Esophagus (tissue), 2 donors: ENCODE results near the gene SNAI3. TPM values are rescaled to one million over a fixed set of nuclear protein-coding genes. Genes with fewer than 3 reads are reported as not detected.

Experiments
- H3K27ac ChIP-seq, 2 donors: one replicate each; pipeline ENCODE4 v1.5.1; 2013; ENCODE audit warnings: low read depth in 2 of 2, mild to moderate bottlenecking in 2 of 2, inconsistent platforms in 1 of 2, low read length in 1 of 2, moderate library complexity in 1 of 2
- H3K27me3 ChIP-seq, 2 donors: one replicate each; pipeline ENCODE4 v1.6.1; 2013; ENCODE audit warnings: low read length in 2 of 2, control low read depth in 1 of 2, mild to moderate bottlenecking in 1 of 2; ENCODE audit not compliant: insufficient read depth in 2 of 2, control insufficient read depth in 1 of 2
- H3K36me3 ChIP-seq, 2 donors: one replicate each; pipeline ENCODE4 v1.6.1; 2013; ENCODE audit warnings: low read length in 1 of 2; ENCODE audit not compliant: control insufficient read depth in 2 of 2, insufficient read depth in 2 of 2
- H3K4me1 ChIP-seq, 2 donors: one replicate each; pipeline ENCODE4 v1.6.1; 2013; ENCODE audit warnings: low read length in 1 of 2; ENCODE audit not compliant: control insufficient read depth in 2 of 2, insufficient read depth in 2 of 2
- H3K4me3 ChIP-seq, 2 donors: one replicate each; pipeline ENCODE4 v1.5.1; 2013; ENCODE audit warnings: low read length in 2 of 2, mild to moderate bottlenecking in 2 of 2, low read depth in 1 of 2, moderate library complexity in 1 of 2
- H3K9me3 ChIP-seq, 2 donors: one replicate each; pipeline ENCODE4 v1.6.1; 2013; ENCODE audit warnings: mild to moderate bottlenecking in 2 of 2, low read depth in 1 of 2, low read length in 1 of 2, moderate library complexity in 1 of 2; ENCODE audit not compliant: control insufficient read depth in 2 of 2, insufficient read depth in 1 of 2
- WGBS, 2 donors: extraction: QIAGEN DNeasy Blood & Tissue Kit; methylation state at CpG; one replicate each; pipeline ENCODE4 v1.1.7; 2013; 5-methylcytosine and 5-hydroxymethylcytosine counted together
- polyA plus RNA-seq, 2 donors: library from polyadenylated mRNA; stranded (reverse); fragments of 200-250 nt; gene quantifications; one replicate each; pipeline ENCODE4 v1.2.3, GENCODE V29; 2013
- donor health status: healthy with polysubstance abuse.
- donor health status: Bipolar disorder and iron deficiency.

The SNAI3 gene
- polyA plus RNA-seq, 2 donors: 0.24 to 0.28 TPM

DNA sequence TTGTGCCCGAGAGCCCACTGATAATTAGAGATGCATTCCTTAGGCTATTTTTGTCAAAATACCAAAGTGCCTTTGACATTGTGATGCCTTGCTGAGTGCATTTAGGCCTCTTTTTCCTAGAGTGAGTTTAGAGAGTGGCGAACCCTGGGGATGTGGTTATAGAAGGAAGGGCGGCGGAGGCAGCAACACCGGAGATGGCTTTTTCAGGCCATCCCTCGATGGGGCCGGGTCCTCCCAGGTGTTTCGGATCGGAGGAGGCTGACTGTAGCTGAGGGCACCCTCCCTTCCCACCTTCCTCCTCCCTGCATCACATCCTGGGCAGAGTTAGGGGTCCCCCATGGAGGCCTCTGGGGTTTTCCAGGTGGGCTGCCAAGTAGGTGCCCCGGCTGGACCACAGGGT lies 6.6 kb upstream of the SNAI3 start:
- H3K36me3 ChIP-seq: peaks cover 0 to 9% of the 10 kb centered on the region in 2 donors
- WGBS, 2 donors: 67 to 85% methylated on average over 10 of the region's 10 CpGs
- peaks cover 0 to 3% of the 10 kb centered on the region in 2 donors for H3K27me3 ChIP-seq
- H3K27ac ChIP-seq: no peak overlapping the region
- H3K4me1 ChIP-seq: no peaks in the 10 kb centered on the region
- H3K9me3 ChIP-seq: no peaks in the 10 kb centered on the region
- no peak overlapping the region for H3K4me3 ChIP-seq

GRCh38 chr16:88691924-88692560 lies 5.7 kb upstream of the SNAI3 start:
- Histone ChIP-seq H3K36me3 (peaks cover 0 to under 1% of the 10 kb centered on the region in 2 donors), H3K9me3 (no peaks in the 10 kb centered on the region), H3K27me3 (peaks cover 0 to 3% of the 10 kb centered on the region in 2 donors), H3K4me1 (no peaks in the 10 kb centered on the region), H3K27ac (no peak overlapping the region), H3K4me3 (no peak overlapping the region)
- 54 to 57% methylated on average over 26 of the region's 26 CpGs for WGBS, 2 donors

DNA sequence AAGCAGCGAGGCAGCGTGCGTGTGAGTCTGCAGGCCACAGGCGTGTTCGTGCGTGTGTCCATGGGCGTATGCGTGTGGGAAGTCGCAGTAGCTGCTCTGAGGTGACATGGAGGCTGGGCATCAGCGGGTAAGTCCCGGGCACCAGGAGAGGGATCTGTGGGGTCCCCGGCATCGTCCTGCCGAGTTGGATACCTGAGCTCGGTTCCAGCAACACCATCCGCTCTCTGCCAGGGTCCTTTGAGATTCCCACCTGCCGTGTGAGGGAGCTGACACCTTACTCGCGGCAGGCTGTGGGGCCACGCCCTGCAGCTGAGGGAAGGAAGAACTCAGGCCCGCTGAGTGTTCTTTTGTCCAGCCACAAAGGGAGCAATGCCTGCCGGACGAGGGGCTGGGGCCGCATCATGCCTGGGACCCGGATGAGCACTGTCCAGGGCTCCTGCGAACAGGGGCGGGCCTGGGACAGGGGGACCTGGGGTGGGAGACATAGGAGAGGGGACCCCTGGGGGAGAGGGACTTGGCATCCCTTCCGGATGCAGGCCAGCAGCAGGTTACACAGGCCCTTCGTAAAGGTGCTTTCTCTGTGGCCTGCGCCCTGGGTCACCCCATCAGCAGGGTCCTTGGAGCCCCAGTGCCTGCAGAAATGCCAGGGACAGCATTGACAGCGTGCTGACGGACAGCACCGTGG lies 5.0 kb upstream of the SNAI3 start:
- H3K4me1 ChIP-seq: no peaks in the 10 kb centered on the region
- 75 to 88% methylated on average over 33 of the region's 33 CpGs for WGBS, 2 donors

GRCh38 chr16:88690341-88691128 lies 4.2 kb upstream of the SNAI3 start:
- Histone ChIP-seq H3K36me3 (no peaks in the 10 kb centered on the region), H3K4me1 (peaks cover 0 to 7% of the 10 kb centered on the region in 2 donors), H3K27me3 (peaks cover 0 to 7% of the 10 kb centered on the region in 2 donors), H3K4me3 (no peak overlapping the region), H3K27ac (no peak overlapping the region), H3K9me3 (no peaks in the 10 kb centered on the region)
- 79 to 84% methylated on average over 21 of the region's 21 CpGs for WGBS, 2 donors

More for the DNA sequence above, 5.0 kb upstream of the SNAI3 start:
- H3K27me3 ChIP-seq: peaks cover 0 to 3% of the 10 kb centered on the region in 2 donors
- no peaks in the 10 kb centered on the region for H3K36me3 ChIP-seq
- no peak overlapping the region for H3K4me3 ChIP-seq
- no peaks in the 10 kb centered on the region for H3K9me3 ChIP-seq
- H3K27ac ChIP-seq: no peak overlapping the region

GRCh38 chr16:88688013-88688778 lies 1.9 kb upstream of the SNAI3 start:
- Histone ChIP-seq H3K4me3 (no peak overlapping the region), H3K27ac (no peak overlapping the region), H3K9me3 (no peaks in the 10 kb centered on the region), H3K4me1 (peaks cover 0 to 10% of the 10 kb centered on the region in 2 donors), H3K36me3 (no peaks in the 10 kb centered on the region), H3K27me3 (peaks cover 0 to 7% of the 10 kb centered on the region in 2 donors)
- 29 to 32% methylated on average over 28 of the region's 28 CpGs for WGBS, 2 donors

- Histone ChIP-seq H3K4me1 (peaks cover 0 to 10% of the 10 kb centered on the region in 2 donors), H3K36me3 (no peaks in the 10 kb centered on the region), H3K27me3 (peaks cover 0 to 7% of the 10 kb centered on the region in 2 donors), H3K4me3 (no peak overlapping the region), H3K27ac (no peak overlapping the region), H3K9me3 (no peaks in the 10 kb centered on the region)
- 55 to 57% methylated on average over 3 of the region's 3 CpGs for WGBS, 2 donors
Observed at GRCh38 chr16:88687676-88688012, 1.3 kb upstream of the SNAI3 start.

GRCh38 chr16:88687254-88687576 lies 908 bp upstream of the SNAI3 start:
- H3K9me3 ChIP-seq: no peaks in the 10 kb centered on the region
- H3K36me3 ChIP-seq: no peaks in the 10 kb centered on the region
- H3K27ac ChIP-seq: no peak overlapping the region
- H3K4me3 ChIP-seq: no peak overlapping the region
- peaks cover 0 to 10% of the 10 kb centered on the region in 2 donors for H3K4me1 ChIP-seq
- H3K27me3 ChIP-seq: peaks cover 0 to 7% of the 10 kb centered on the region in 2 donors
- WGBS, 2 donors: 49 to 56% methylated on average over 10 of the region's 10 CpGs

- Histone ChIP-seq H3K4me1 (peaks cover 0 to 10% of the 10 kb centered on the region in 2 donors), H3K27me3 (peaks cover 0 to 7% of the 10 kb centered on the region in 2 donors), H3K4me3 (peak overlapping the region; percentile 54 to 57), H3K9me3 (no peaks in the 10 kb centered on the region), H3K27ac (peak overlapping the region in 1 of 2 donors; percentile 38), H3K36me3 (no peaks in the 10 kb centered on the region)
- 0 to 1% methylated on average over 21 to 25 of the region's 25 CpGs for WGBS, 2 donors
Observed at GRCh38 chr16:88686062-88686438, 257 bp downstream of the SNAI3 start.
